NT2/D1 (cell line): ENCODE results near the gene YRDC.

ENCODE experiments used
- YY1 ChIP-seq: IDR thresholded peaks from 2 replicates; pipeline ENCODE4 v1.6.1; 2011; ENCODE audit not compliant: insufficient read length, insufficient read depth
- ZNF274 ChIP-seq: IDR thresholded peaks from 2 replicates; pipeline ENCODE4 v1.6.1; 2011; ENCODE audit warnings: mild to moderate bottlenecking, low read depth, low read length

GRCh38 chr1:37764414-37764825, 43.6 kb downstream of the YRDC start:
- no peak for TF ChIP-seq ZNF274
- no peak for TF ChIP-seq YY1
